Neural progenitor cell (in vitro differentiated cells): ENCODE results near the gene KLHL26. TPM values are rescaled to one million over a fixed set of nuclear protein-coding genes. Genes with fewer than 3 reads are reported as not detected.

Experiments
- DNase-seq: peaks from one replicate; pipeline ENCODE4 v3.0.0-alpha.2; 2016; ENCODE audit warnings: low spot score
- H2AFZ ChIP-seq: fragments of 200-600 bp; sonication (generic); replicated peaks from 2 replicates; pipeline ENCODE4 v1.6.1; 2016; ENCODE audit warnings: antibody characterized with exemption
- H3F3A ChIP-seq: fragments of 200-600 bp; sonication (generic); 2 replicates; pipeline ENCODE4 v1.6.1; 2016; ENCODE audit warnings: antibody characterized with exemption, low read depth
- H3K27ac ChIP-seq: fragments of 200-600 bp; sonication (generic); 2 replicates; pipeline ENCODE4 v1.5.1; 2016; ENCODE audit warnings: mild to moderate bottlenecking
- H3K27me3 ChIP-seq: fragments of 200-600 bp; sonication (generic); 2 replicates; pipeline ENCODE4 v1.6.1; 2016; ENCODE audit warnings: mild to moderate bottlenecking, moderate library complexity
- H3K36me3 ChIP-seq: fragments of 200-600 bp; sonication (generic); 2 replicates; pipeline ENCODE4 v1.5.1; 2016
- H3K4me1 ChIP-seq: fragments of 200-600 bp; sonication (generic); 2 replicates; pipeline ENCODE4 v1.6.1; 2016; ENCODE audit warnings: mixed run types
- H3K4me2 ChIP-seq: fragments of 200-600 bp; sonication (generic); 2 replicates; pipeline ENCODE4 v1.6.1; 2016
- H3K4me3 ChIP-seq: fragments of 200-600 bp; sonication (generic); 2 replicates; pipeline ENCODE4 v1.5.1; 2016
- H3K79me2 ChIP-seq: fragments of 200-600 bp; sonication (generic); 2 replicates; pipeline ENCODE4 v1.6.1; 2016; ENCODE audit warnings: low read depth
- H3K9ac ChIP-seq: fragments of 200-600 bp; sonication (generic); 2 replicates; pipeline ENCODE4 v1.6.1; 2016
- H3K9me3 ChIP-seq: fragments of 200-600 bp; sonication (generic); 2 replicates; pipeline ENCODE4 v1.5.1; 2016; ENCODE audit warnings: low read depth
- H4K20me1 ChIP-seq: fragments of 200-600 bp; sonication (generic); 2 replicates; pipeline ENCODE4 v1.6.1; 2016; ENCODE audit warnings: low read depth
- H3K27ac Mint-ChIP-seq: 3 replicates; pipeline ENCODE4 v1.8.0; 2021; ENCODE audit warnings: mixed read lengths
- H3K27me3 Mint-ChIP-seq: 2 replicates; pipeline ENCODE4 v1.8.0; 2022; ENCODE audit warnings: low read depth, mild to moderate bottlenecking, inconsistent platforms, moderate library complexity, mixed read lengths; ENCODE audit not compliant: insufficient read depth
- H3K36me3 Mint-ChIP-seq: 3 replicates; pipeline ENCODE4 v1.8.0; 2021; ENCODE audit warnings: mixed read lengths
- H3K4me1 Mint-ChIP-seq: 3 replicates; pipeline ENCODE4 v1.8.0; 2021; ENCODE audit warnings: mixed read lengths
- H3K4me3 Mint-ChIP-seq: 3 replicates; pipeline ENCODE4 v1.8.0; 2021; ENCODE audit warnings: mild to moderate bottlenecking, moderate library complexity, mixed read lengths
- H3K9me3 Mint-ChIP-seq: 3 replicates; pipeline ENCODE4 v1.8.0; 2020; ENCODE audit warnings: mixed read lengths
- CTCF ChIP-seq: fragments of 200-600 bp; sonication (generic); IDR thresholded peaks from 2 replicates; pipeline ENCODE4 v1.5.1; 2017; ENCODE audit warnings: antibody characterized with exemption, mild to moderate bottlenecking
- EZH2 ChIP-seq: fragments of 200-600 bp; sonication (generic); IDR thresholded peaks from 2 replicates; pipeline ENCODE4 v1.6.1; 2017; ENCODE audit warnings: antibody characterized with exemption, mild to moderate bottlenecking, moderate library complexity
- EZH2phosphoT487 ChIP-seq: fragments of 200-600 bp; sonication (generic); IDR thresholded peaks from 2 replicates; pipeline ENCODE4 v1.6.1; 2017; ENCODE audit warnings: antibody characterized with exemption
- total RNA-seq: library from RNA; depleted of rRNA; stranded (reverse); fragments of >200 nt; gene quantifications from 2 replicates; pipeline ENCODE4 v1.2.3, GENCODE V29; 2015; ENCODE audit warnings: low replicate concordance

Gene KLHL26
- total RNA-seq, 1 donor from 2014 or later: 5.8 TPM

GRCh38 chr19:18663940-18664530 is 27.2 kb downstream of the KLHL26 start:
- no peaks in the 10 kb centered on the region for H3K9me3 ChIP-seq
- peaks cover 7% of the 10 kb centered on the region for H3K4me1 ChIP-seq
- Mint-ChIP-seq H3K36me3 (peaks cover 4% of the 10 kb centered on the region), H3K4me1 (peaks cover 17% of the 10 kb centered on the region), H3K27ac (no peak overlapping the region), H3K4me3 (no peak overlapping the region), H3K27me3 (no peaks in the 10 kb centered on the region), H3K9me3 (no peaks in the 10 kb centered on the region)
- no peak overlapping the region for H3K27ac ChIP-seq
- no peaks in the 10 kb centered on the region for H3K36me3 ChIP-seq
- H3K27me3 ChIP-seq: no peaks in the 10 kb centered on the region
- DNase-seq: no peak
- H3K4me3 ChIP-seq: no peak overlapping the region
- no peak overlapping the region for H3K4me2 ChIP-seq
- H3K9ac ChIP-seq: no peak overlapping the region
- no peaks in the 10 kb centered on the region for H3F3A ChIP-seq
- TF ChIP-seq EZH2: no peak
- TF ChIP-seq EZH2phosphoT487: no peak
- TF ChIP-seq CTCF: no peak
- no peaks in the 10 kb centered on the region for H3K79me2 ChIP-seq
- no peak overlapping the region for H2AFZ ChIP-seq
- H4K20me1 ChIP-seq: peaks cover 45% of the 10 kb centered on the region

GRCh38 chr19:18665771-18666202 is 29.0 kb downstream of the KLHL26 start:
- Mint-ChIP-seq H3K27me3 (no peaks in the 10 kb centered on the region), H3K4me1 (peaks cover 11% of the 10 kb centered on the region), H3K9me3 (no peaks in the 10 kb centered on the region), H3K27ac (no peak overlapping the region), H3K36me3 (peaks cover 8% of the 10 kb centered on the region), H3K4me3 (no peak overlapping the region)
- no peak for TF ChIP-seq EZH2phosphoT487
- no peak for TF ChIP-seq EZH2
- no peak for TF ChIP-seq CTCF
- Histone ChIP-seq H3F3A (no peaks in the 10 kb centered on the region), H3K4me2 (no peak overlapping the region), H3K4me1 (peaks cover 5% of the 10 kb centered on the region), H3K27ac (no peak overlapping the region), H4K20me1 (peaks cover 28% of the 10 kb centered on the region), H2AFZ (no peak overlapping the region), H3K4me3 (no peak overlapping the region), H3K27me3 (no peaks in the 10 kb centered on the region), H3K9me3 (no peaks in the 10 kb centered on the region), H3K9ac (no peak overlapping the region), H3K36me3 (no peaks in the 10 kb centered on the region), H3K79me2 (no peaks in the 10 kb centered on the region)
- DNase-seq: no peak

- Histone ChIP-seq H3K4me1 (peaks cover 5% of the 10 kb centered on the region), H3F3A (no peaks in the 10 kb centered on the region), H3K9me3 (no peaks in the 10 kb centered on the region), H3K9ac (no peak overlapping the region), H3K27ac (no peak overlapping the region), H4K20me1 (peaks cover 22% of the 10 kb centered on the region), H3K4me2 (no peak overlapping the region), H2AFZ (no peak overlapping the region), H3K27me3 (no peaks in the 10 kb centered on the region), H3K4me3 (no peak overlapping the region), H3K36me3 (no peaks in the 10 kb centered on the region), H3K79me2 (no peaks in the 10 kb centered on the region)
- Mint-ChIP-seq H3K4me3 (no peak overlapping the region), H3K9me3 (no peaks in the 10 kb centered on the region), H3K27me3 (no peaks in the 10 kb centered on the region), H3K27ac (no peak overlapping the region), H3K36me3 (peaks cover 8% of the 10 kb centered on the region), H3K4me1 (peaks cover 8% of the 10 kb centered on the region)
- no peak for DNase-seq
- TF ChIP-seq CTCF (no peak), EZH2 (no peak), EZH2phosphoT487 (no peak)
Observed at GRCh38 chr19:18666317-18666716, 29.5 kb downstream of the KLHL26 start.
